GM19099 (cell line): ENCODE results near the gene SULT1C4.

ENCODE experiments used
- POLR2A ChIP-seq: IDR thresholded peaks from 3 replicates; pipeline ENCODE4 v1.6.1; 2011; ENCODE audit warnings: low read depth; ENCODE audit not compliant: insufficient read length; ENCODE audit errors: extremely low read depth

The SULT1C4 gene

GRCh38 chr2:108395155-108395554 is 17.4 kb downstream of the SULT1C4 start:
- no peak for TF ChIP-seq POLR2A

GRCh38 chr2:108396845-108397244 is 19.1 kb downstream of the SULT1C4 start:
- no peak for TF ChIP-seq POLR2A

GRCh38 chr2:108399479-108399878 is 21.7 kb downstream of the SULT1C4 start:
- no peak for TF ChIP-seq POLR2A

GRCh38 chr2:108401800-108402199 is 24.0 kb downstream of the SULT1C4 start:
- TF ChIP-seq POLR2A: no peak

GRCh38 chr2:108403494-108403893 is 25.7 kb downstream of the SULT1C4 start:
- TF ChIP-seq POLR2A: no peak

GRCh38 chr2:108404784-108405397 is 27.1 kb downstream of the SULT1C4 start:
- TF ChIP-seq POLR2A: no peak

- TF ChIP-seq POLR2A: no peak
These were observed 30.3 kb downstream of the SULT1C4 start for GRCh38 chr2:108407864-108408729.

- TF ChIP-seq POLR2A: no peak
These were observed 32.0 kb downstream of the SULT1C4 start for GRCh38 chr2:108409768-108410167.

GRCh38 chr2:108412995-108413710 is 35.4 kb downstream of the SULT1C4 start:
- no peak for TF ChIP-seq POLR2A

- TF ChIP-seq POLR2A: no peak
These were observed 35.9 kb downstream of the SULT1C4 start for GRCh38 chr2:108413711-108414095.

- TF ChIP-seq POLR2A: no peak
These were observed 36.6 kb downstream of the SULT1C4 start for GRCh38 chr2:108414256-108414876.

GRCh38 chr2:108414945-108415344 is 37.2 kb downstream of the SULT1C4 start:
- TF ChIP-seq POLR2A: no peak

GRCh38 chr2:108417254-108417653 is 39.5 kb downstream of the SULT1C4 start:
- TF ChIP-seq POLR2A: no peak

GRCh38 chr2:108418416-108418815 is 40.7 kb downstream of the SULT1C4 start:
- TF ChIP-seq POLR2A: no peak

GRCh38 chr2:108423067-108423466 is 45.3 kb downstream of the SULT1C4 start:
- TF ChIP-seq POLR2A: no peak
